Smooth muscle cell (in vitro differentiated cells): ENCODE data around the gene TREH. TPM values are rescaled to one million over a fixed set of nuclear protein-coding genes. Genes with fewer than 3 reads are reported as not detected.

Experiments used
- DNase-seq: peaks from one replicate; lab custom pipeline; 2025; ENCODE audit not compliant: unreplicated experiment; lab: John Stamatoyannopoulos, UW
- H2AFZ ChIP-seq: fragments of 200-600 bp; sonication (generic); 2 replicates; pipeline ENCODE4 v1.6.0; 2016; ENCODE audit warnings: antibody characterized with exemption, low read depth, mild to moderate bottlenecking
- H3F3A ChIP-seq: fragments of 200-600 bp; sonication (generic); 2 replicates; pipeline ENCODE4 v1.6.0; 2017; ENCODE audit warnings: antibody characterized with exemption, low read depth
- H3K27ac ChIP-seq: fragments of 200-600 bp; sonication (generic); 2 replicates; pipeline ENCODE4 v1.5.1; 2016; ENCODE audit warnings: low read depth, mild to moderate bottlenecking
- H3K27me3 ChIP-seq: fragments of 200-600 bp; sonication (generic); 2 replicates; pipeline ENCODE4 v1.6.1; 2016; ENCODE audit warnings: low read depth, mild to moderate bottlenecking
- H3K36me3 ChIP-seq: fragments of 200-600 bp; sonication (generic); 2 replicates; pipeline ENCODE4 v1.5.1; 2016; ENCODE audit warnings: low read depth
- H3K4me1 ChIP-seq: fragments of 200-600 bp; sonication (generic); 2 replicates; pipeline ENCODE4 v1.5.1; 2016; ENCODE audit warnings: low read depth
- H3K4me2 ChIP-seq: fragments of 200-600 bp; sonication (generic); 2 replicates; pipeline ENCODE4 v1.6.0; 2016; ENCODE audit warnings: mild to moderate bottlenecking
- H3K4me3 ChIP-seq: fragments of 200-600 bp; sonication (generic); 2 replicates; pipeline ENCODE4 v1.5.1; 2016; ENCODE audit warnings: mild to moderate bottlenecking
- H3K79me2 ChIP-seq: fragments of 200-600 bp; sonication (generic); 2 replicates; pipeline ENCODE4 v1.6.0; 2016; ENCODE audit warnings: low read depth, mild to moderate bottlenecking
- H3K9ac ChIP-seq: fragments of 200-600 bp; sonication (generic); 2 replicates; pipeline ENCODE4 v1.6.0; 2016; ENCODE audit warnings: low read depth
- H3K9me3 ChIP-seq: fragments of 200-600 bp; sonication (generic); replicated peaks from 2 replicates; pipeline ENCODE4 v1.5.1; 2016; ENCODE audit warnings: low read depth
- H4K20me1 ChIP-seq: fragments of 200-600 bp; sonication (generic); 2 replicates; pipeline ENCODE4 v1.6.0; 2016; ENCODE audit warnings: low read depth
- CTCF ChIP-seq: fragments of 200-600 bp; sonication (generic); IDR thresholded peaks from 2 replicates; pipeline ENCODE4 v1.5.1; 2017; ENCODE audit warnings: borderline replicate concordance, mild to moderate bottlenecking, antibody characterized with exemption; ENCODE audit not compliant: insufficient read depth, poor library complexity, severe bottlenecking
- WGBS: methylation state at CpG from one replicate; pipeline ENCODE4 v1.1.7; 2016; ENCODE audit warnings: low lambda C conversion rate; 5-methylcytosine and 5-hydroxymethylcytosine counted together
- polyA plus RNA-seq: library from polyadenylated mRNA; unstranded; fragments of >200 nt; fragmentation: Nextera tagmentation; extraction: Ambion mirVana; gene quantifications from 2 replicates; pipeline ENCODE4 v1.2.1, GENCODE V29; 2016
- total RNA-seq: library from RNA; depleted of rRNA; stranded (reverse); fragments of >200 nt; gene quantifications from 2 replicates; pipeline ENCODE4 v1.2.3, GENCODE V29; 2014

TREH gene
- total and polyA plus RNA-seq, 2 experiments from 2014 or later = 0.49 TPM; not detected in 1

- H3K36me3 ChIP-seq = no peaks in the 10 kb centered on the region
- H3K27ac ChIP-seq = no peak overlapping the region
- H3K4me1 ChIP-seq = no peaks in the 10 kb centered on the region
- H3K9ac ChIP-seq = no peak overlapping the region
- H3K79me2 ChIP-seq = no peaks in the 10 kb centered on the region
- no peak for TF ChIP-seq CTCF
- H4K20me1 ChIP-seq = no peaks in the 10 kb centered on the region
- no peak overlapping the region for H2AFZ ChIP-seq
- H3F3A ChIP-seq = no peaks in the 10 kb centered on the region
- H3K4me3 ChIP-seq = no peak overlapping the region
- no peak for DNase-seq
- no peak overlapping the region for H3K4me2 ChIP-seq
- 94% methylated on average over 7 of the region's 7 CpGs for WGBS
- H3K27me3 ChIP-seq = no peaks in the 10 kb centered on the region
- no peaks in the 10 kb centered on the region for H3K9me3 ChIP-seq
Measured at GRCh38 chr11:118696673-118697226, 17.3 kb upstream of the TREH start.

- DNase-seq = no peak
- 86% methylated on average over 11 of the region's 11 CpGs for WGBS
- no peaks in the 10 kb centered on the region for H3K36me3 ChIP-seq
- no peaks in the 10 kb centered on the region for H3F3A ChIP-seq
- no peak overlapping the region for H3K9ac ChIP-seq
- no peak overlapping the region for H3K27ac ChIP-seq
- no peaks in the 10 kb centered on the region for H3K9me3 ChIP-seq
- no peaks in the 10 kb centered on the region for H3K27me3 ChIP-seq
- H3K4me2 ChIP-seq = no peak overlapping the region
- H3K4me1 ChIP-seq = no peaks in the 10 kb centered on the region
- H4K20me1 ChIP-seq = no peaks in the 10 kb centered on the region
- H2AFZ ChIP-seq = no peak overlapping the region
- no peak for TF ChIP-seq CTCF
- no peaks in the 10 kb centered on the region for H3K79me2 ChIP-seq
- H3K4me3 ChIP-seq = no peak overlapping the region
Measured at GRCh38 chr11:118694771-118695170, 15.3 kb upstream of the TREH start.

- WGBS = 96% methylated on average over 8 of the region's 8 CpGs
- no peak overlapping the region for H3K27ac ChIP-seq
- H3K4me1 ChIP-seq = no peaks in the 10 kb centered on the region
- no peak for DNase-seq
- no peak overlapping the region for H3K4me2 ChIP-seq
- H3K36me3 ChIP-seq = no peaks in the 10 kb centered on the region
- H3K79me2 ChIP-seq = no peaks in the 10 kb centered on the region
- H3F3A ChIP-seq = no peaks in the 10 kb centered on the region
- H3K4me3 ChIP-seq = no peak overlapping the region
- no peak overlapping the region for H3K9ac ChIP-seq
- H2AFZ ChIP-seq = no peak overlapping the region
- TF ChIP-seq CTCF = no peak
- no peaks in the 10 kb centered on the region for H3K27me3 ChIP-seq
- H3K9me3 ChIP-seq = no peaks in the 10 kb centered on the region
- no peaks in the 10 kb centered on the region for H4K20me1 ChIP-seq
Measured at GRCh38 chr11:118694185-118694584, 14.7 kb upstream of the TREH start.
